ENCODE results near the gene RIPK1.

Gene RIPK1

DNA sequence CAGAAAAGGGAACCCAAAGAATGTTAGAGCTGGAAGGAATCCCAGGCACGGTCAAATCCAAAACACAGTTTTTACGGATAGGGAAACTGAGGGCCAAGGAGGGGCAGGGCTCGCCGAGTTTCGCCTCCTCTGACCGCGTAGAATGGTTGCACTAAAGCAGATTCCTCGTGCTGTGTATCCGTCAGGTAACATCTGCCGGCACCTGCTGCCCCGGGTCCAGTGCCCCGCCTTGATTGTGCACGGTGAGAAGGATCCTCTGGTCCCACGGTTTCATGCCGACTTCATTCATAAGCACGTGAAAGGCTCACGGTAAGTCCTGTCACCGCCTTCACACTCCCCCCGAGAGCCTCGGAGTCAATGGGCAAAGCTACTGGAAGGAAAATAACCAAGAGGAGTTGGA, 71.9 kb downstream of the RIPK1 start:
- no peak overlapping the region for H3K4me3 ChIP-seq (ENCODE audit: control insufficient read depth, low read depth, low read length)
- TF ChIP-seq, protein P1, sequence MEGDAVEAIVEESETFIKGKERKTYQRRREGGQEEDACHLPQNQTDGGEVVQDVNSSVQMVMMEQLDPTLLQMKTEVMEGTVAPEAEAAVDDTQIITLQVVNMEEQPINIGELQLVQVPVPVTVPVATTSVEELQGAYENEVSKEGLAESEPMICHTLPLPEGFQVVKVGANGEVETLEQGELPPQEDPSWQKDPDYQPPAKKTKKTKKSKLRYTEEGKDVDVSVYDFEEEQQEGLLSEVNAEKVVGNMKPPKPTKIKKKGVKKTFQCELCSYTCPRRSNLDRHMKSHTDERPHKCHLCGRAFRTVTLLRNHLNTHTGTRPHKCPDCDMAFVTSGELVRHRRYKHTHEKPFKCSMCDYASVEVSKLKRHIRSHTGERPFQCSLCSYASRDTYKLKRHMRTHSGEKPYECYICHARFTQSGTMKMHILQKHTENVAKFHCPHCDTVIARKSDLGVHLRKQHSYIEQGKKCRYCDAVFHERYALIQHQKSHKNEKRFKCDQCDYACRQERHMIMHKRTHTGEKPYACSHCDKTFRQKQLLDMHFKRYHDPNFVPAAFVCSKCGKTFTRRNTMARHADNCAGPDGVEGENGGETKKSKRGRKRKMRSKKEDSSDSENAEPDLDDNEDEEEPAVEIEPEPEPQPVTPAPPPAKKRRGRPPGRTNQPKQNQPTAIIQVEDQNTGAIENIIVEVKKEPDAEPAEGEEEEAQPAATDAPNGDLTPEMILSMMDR (IDR thresholded peaks at IDR 0.05; ENCODE audit: control insufficient read depth, insufficient read depth, low read depth, low read length, missing control alignments) = no peak
- no peak for DNase-seq (ENCODE audit: low read depth)

DNA sequence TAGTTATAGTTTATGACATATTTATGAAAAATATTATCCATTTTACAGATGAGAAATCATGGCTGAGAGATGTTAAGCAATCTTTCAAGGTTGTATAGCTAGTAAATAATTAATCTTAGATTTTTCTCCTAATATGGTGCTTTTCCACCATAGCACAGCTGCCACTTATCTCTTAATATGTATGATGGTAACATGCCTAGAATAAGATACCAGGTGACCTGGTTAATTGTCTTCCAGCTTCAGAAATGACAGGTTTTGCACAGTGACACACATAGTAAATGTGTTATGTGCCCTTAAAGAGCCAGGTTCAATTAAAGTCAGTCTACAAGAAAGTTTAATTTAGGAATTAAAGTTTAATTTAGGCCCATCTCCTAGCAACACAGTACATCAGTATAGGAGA, 74.2 kb downstream of the RIPK1 start:
- DNase-seq (ENCODE audit: low read depth) = no peak
- TF ChIP-seq, protein P1 (IDR thresholded peaks at IDR 0.05; ENCODE audit: control insufficient read depth, insufficient read depth, low read depth, low read length, missing control alignments) = no peak
- H3K4me3 ChIP-seq (ENCODE audit: control insufficient read depth, low read depth, low read length) = no peak overlapping the region

DNA sequence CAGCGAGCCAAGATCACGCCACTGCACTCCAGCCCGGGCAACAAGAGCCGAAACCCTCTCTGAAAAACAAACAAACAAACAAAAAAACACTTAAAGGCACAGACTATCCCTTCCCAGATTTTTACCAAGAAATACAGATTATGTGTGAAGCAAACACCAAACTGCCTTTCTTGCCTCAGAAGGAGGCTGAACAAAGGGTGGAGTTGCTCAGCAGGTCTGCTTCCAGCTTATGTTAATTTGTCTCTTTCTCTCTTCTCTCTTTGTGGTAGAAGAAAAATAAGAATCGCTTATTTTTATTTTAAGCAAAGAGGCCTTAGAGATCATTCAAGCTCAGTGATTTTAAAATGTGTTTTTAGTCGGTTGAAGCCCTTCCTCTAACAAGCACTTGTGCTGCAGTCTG, 74.9 kb downstream of the RIPK1 start:
- DNase-seq (ENCODE audit: low read depth) = no peak
- H3K4me3 ChIP-seq (ENCODE audit: control insufficient read depth, low read depth, low read length) = no peak overlapping the region
- TF ChIP-seq, protein P1 (IDR thresholded peaks at IDR 0.05; ENCODE audit: control insufficient read depth, insufficient read depth, low read depth, low read length, missing control alignments) = no peak

DNA sequence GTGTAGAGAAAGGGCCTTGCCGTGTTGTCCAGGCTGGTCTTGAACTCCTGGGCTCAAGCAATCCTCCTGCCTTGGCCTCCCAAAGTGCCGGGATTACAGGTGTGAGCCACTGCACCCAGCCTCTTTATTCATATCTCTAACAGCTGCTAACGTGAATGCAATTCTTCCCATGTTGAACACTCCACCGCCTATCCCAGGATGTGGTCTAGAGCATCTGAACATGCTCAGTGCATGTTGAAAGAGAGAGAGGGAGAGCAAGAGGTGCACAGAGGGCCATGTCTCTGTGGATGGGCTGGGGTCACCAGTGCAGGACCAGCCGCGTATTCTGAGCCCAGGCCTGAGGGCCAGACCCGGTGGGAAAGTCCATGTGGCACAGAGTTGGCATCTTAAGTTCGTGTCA, 76.3 kb downstream of the RIPK1 start:
- no peak for DNase-seq (ENCODE audit: low read depth)
- no peak overlapping the region for H3K4me3 ChIP-seq (ENCODE audit: control insufficient read depth, low read depth, low read length)
- TF ChIP-seq, protein P1 (IDR thresholded peaks at IDR 0.05; ENCODE audit: control insufficient read depth, insufficient read depth, low read depth, low read length, missing control alignments) = no peak

DNA sequence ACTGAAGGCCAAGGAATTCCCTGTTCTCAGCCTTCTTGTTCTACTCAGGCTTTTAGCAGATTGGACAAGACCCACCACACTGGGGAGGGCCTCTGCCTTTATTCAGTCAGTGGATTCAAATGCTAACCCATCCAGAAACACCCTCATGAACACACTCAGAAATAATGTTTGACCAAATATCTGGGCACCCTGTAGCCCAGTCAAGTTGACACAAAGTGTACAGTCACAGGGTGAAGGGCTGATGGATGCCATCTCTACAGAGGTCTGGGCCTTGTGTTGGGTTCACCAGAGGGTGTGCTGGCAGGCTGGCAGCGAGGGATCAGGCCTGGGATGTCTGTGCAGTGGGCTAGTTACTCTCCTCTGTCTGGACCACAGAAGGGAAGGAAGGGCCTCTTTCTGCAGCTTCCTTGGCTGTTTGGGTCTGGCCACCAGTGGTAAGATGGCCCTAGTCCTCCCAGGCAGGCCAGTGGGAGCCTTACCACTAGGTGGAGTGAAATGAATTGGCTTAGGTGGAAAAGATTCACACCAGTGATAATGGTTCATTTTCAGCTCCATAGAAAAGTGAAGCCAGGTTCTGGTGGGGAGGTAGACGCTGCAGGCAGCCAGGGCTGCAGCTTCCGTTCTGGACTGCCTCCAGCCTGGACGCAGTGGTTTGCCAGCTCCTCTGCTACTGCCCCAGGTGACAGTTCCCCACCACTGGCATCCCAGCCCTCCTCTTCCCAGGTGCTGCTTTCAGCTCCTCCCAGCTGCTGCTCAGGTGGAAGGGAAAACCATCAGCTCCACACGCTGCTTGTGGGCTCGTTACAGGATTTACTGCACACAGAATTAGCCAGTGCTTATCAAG, 79.8 kb downstream of the RIPK1 start:
- TF ChIP-seq, protein P1 (IDR thresholded peaks at IDR 0.05; ENCODE audit: control insufficient read depth, insufficient read depth, low read depth, low read length, missing control alignments) = no peak
- DNase-seq (ENCODE audit: low read depth) = no peak
- no peak overlapping the region for H3K4me3 ChIP-seq (ENCODE audit: control insufficient read depth, low read depth, low read length)

DNA sequence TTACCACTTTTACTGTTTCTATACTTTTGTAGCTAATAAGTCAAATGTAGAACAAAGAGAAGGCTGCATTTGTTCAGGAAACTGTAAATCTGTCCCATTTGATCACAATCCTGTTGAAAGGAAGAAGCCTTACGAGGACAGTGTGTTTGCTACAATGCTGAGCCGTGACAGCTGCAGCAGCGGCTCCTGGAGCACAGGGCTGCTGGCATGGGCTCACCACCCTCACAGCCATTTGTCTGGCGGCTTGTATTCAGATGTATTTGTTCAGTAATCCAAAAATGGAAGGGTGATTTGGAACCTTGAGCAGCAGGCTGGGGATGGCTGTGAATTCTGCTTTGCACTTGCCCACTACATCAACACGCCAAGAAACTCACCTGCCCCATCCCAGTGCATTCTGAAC, 83.4 kb downstream of the RIPK1 start:
- no peak for DNase-seq (ENCODE audit: low read depth)
- TF ChIP-seq, protein P1 (IDR thresholded peaks at IDR 0.05; ENCODE audit: control insufficient read depth, insufficient read depth, low read depth, low read length, missing control alignments) = no peak
- H3K4me3 ChIP-seq (ENCODE audit: control insufficient read depth, low read depth, low read length) = no peak overlapping the region

Data from AG09309 (cell line).